Upper lobe of left lung (tissue), 4 donors: ENCODE results near the gene TNFAIP6.

ENCODE experiments used
- CTCF ChIP-seq, 6 experiments: fragments of 450-650 bp in 4 of 6; fragments of 200-600 bp in 2 of 6; sonication (generic) in 2 of 6; IDR thresholded peaks; one replicate each; pipeline ENCODE4 v1.5.1; 2016 to 2019; ENCODE audit warnings: antibody characterized with exemption in 6 of 6
- POLR2A ChIP-seq, 4 donors: fragments of 450-650 bp; IDR thresholded peaks; one replicate each; pipeline ENCODE4 v1.5.1; 2016 to 2017; ENCODE audit warnings: antibody characterized with exemption in 4 of 4, mild to moderate bottlenecking in 2 of 4
- POLR2AphosphoS5 ChIP-seq, 2 donors: sonication (generic); formaldehyde crosslinking; IDR thresholded peaks; one replicate each; pipeline ENCODE4 v1.5.1; 2017; ENCODE audit warnings: antibody characterized with exemption in 2 of 2

DNA sequence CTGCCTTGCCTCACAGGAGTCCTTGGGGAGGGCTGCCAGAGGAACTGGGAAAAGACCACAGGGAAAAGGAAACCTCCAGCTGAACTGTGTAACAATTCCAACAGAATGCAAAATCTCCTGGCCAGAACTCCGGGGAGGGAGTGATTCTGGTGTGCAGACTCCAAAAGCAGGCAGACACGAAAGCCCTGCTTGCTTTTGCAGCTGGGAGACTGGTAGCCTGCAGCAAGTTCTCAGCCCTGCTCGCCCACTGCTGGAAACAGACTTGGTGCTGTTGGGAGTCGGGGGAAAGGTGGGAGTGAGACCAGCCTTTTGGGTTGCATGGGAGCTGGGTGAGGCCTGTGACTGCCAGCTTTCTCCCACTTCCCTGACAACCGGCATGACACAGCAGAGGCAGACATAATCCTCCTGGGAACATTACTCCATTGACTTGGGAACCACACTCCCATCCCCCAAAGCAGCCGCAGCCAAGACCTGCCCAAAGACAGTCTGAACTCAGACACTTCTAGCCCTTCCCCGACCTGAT lies 42.0 kb upstream of the TNFAIP6 start:
- no peak for TF ChIP-seq POLR2AphosphoS5 (IDR thresholded peaks at IDR 0.05)
- no peak for TF ChIP-seq CTCF (IDR thresholded peaks at IDR 0.05)
- TF ChIP-seq POLR2A (IDR thresholded peaks at IDR 0.05) = no peak
